Skin epidermis (tissue), 12 donors: ENCODE measurements around the gene CCDC57.

Source experiments
- H3K27ac ChIP-seq, 21 experiments: fragments of 200-600 bp; sonication (generic) in 11 of 21; one replicate each; pipeline ENCODE4 v1.5.0; 2020; ENCODE audit warnings: mild to moderate bottlenecking in 3 of 21, inconsistent platforms in 2 of 21, moderate library complexity in 2 of 21
- H3K4me3 ChIP-seq, 7 experiments: fragments of 200-600 bp; sonication (generic) in 2 of 7; one replicate each; pipeline ENCODE4 v1.5.0; 2020; ENCODE audit warnings: inconsistent platforms in 2 of 7, mild to moderate bottlenecking in 2 of 7, moderate library complexity in 1 of 7

The CCDC57 gene

GRCh38 chr17:82106688-82107305 lies 105.8 kb downstream of the CCDC57 start:
- Histone ChIP-seq H3K27ac (peak overlapping the region in 20 of 21 experiments; percentile 65 to 97 (median 81)), H3K4me3 (peak overlapping the region; percentile 6 to 29 (median 18))

- H3K4me3 ChIP-seq: peak overlapping the region; percentile 6 to 29 (median 18)
Measured at GRCh38 chr17:82105882-82106687, 106.6 kb downstream of the CCDC57 start.

GRCh38 chr17:82105417-82105881 lies 107.2 kb downstream of the CCDC57 start:
- H3K4me3 ChIP-seq: peak overlapping the region in 2 of 7 experiments; percentile 12 to 29
- peak overlapping the region; percentile 34 to 97 (median 81) for H3K27ac ChIP-seq

More at GRCh38 chr17:82105882-82106687, 106.6 kb downstream of the CCDC57 start:
- peak overlapping the region; percentile 34 to 97 (median 81) for H3K27ac ChIP-seq

- H3K27ac ChIP-seq: peak overlapping the region in 10 of 21 experiments; percentile 40 to 97 (median 78)
- no peak overlapping the region for H3K4me3 ChIP-seq
Measured at GRCh38 chr17:82104797-82105416, 107.7 kb downstream of the CCDC57 start.

- Histone ChIP-seq H3K27ac (peak overlapping the region in 11 of 21 experiments; percentile 14 to 71 (median 58)), H3K4me3 (no peak overlapping the region)
Measured at GRCh38 chr17:82103553-82104451, 108.8 kb downstream of the CCDC57 start.

- peak overlapping the region in 7 of 21 experiments; percentile 3 to 31 (median 19) for H3K27ac ChIP-seq
- H3K4me3 ChIP-seq: no peak overlapping the region
Measured at GRCh38 chr17:82101767-82102679, 110.6 kb downstream of the CCDC57 start.

- Histone ChIP-seq H3K4me3 (no peak overlapping the region), H3K27ac (peak overlapping the region in 7 of 21 experiments; percentile 16 to 95 (median 30))
Measured at GRCh38 chr17:82101301-82101715, 111.3 kb downstream of the CCDC57 start.

- no peak overlapping the region for H3K4me3 ChIP-seq
- peak overlapping the region in 9 of 21 experiments; percentile 6 to 97 (median 90) for H3K27ac ChIP-seq
Measured at GRCh38 chr17:82100502-82101298, 111.9 kb downstream of the CCDC57 start.

- peak overlapping the region; percentile 73 to 95 (median 91) for H3K4me3 ChIP-seq
- H3K27ac ChIP-seq: peak overlapping the region; percentile 83 to 98 (median 92)
Measured at GRCh38 chr17:82098939-82099763, 113.5 kb downstream of the CCDC57 start.

GRCh38 chr17:82098169-82098938 lies 114.3 kb downstream of the CCDC57 start, which contains the start of gene FASN:
Gene FASN (minus strand): TSS chr17:82098236. CDS start chr17:82096445, 1,791 bp downstream.
- H3K4me3 ChIP-seq: peak within 1 kb of the TSS; percentile 73 to 95 (median 91)
- peak within 1 kb of the TSS; percentile 88 to 98 (median 92) for H3K27ac ChIP-seq

GRCh38 chr17:82097919-82098168 lies 114.8 kb downstream of the CCDC57 start:
- Histone ChIP-seq H3K27ac (peak overlapping the region; percentile 88 to 98 (median 92)), H3K4me3 (peak overlapping the region; percentile 73 to 95 (median 91))

GRCh38 chr17:82097184-82097918 lies 115.3 kb downstream of the CCDC57 start:
- Histone ChIP-seq H3K4me3 (peak overlapping the region; percentile 73 to 95 (median 91)), H3K27ac (peak overlapping the region; percentile 88 to 98 (median 92))

- H3K4me3 ChIP-seq: peak overlapping the region; percentile 73 to 95 (median 91)
- H3K27ac ChIP-seq: peak overlapping the region in 18 of 21 experiments; percentile 88 to 98 (median 92)
Measured at GRCh38 chr17:82096709-82097183, 115.9 kb downstream of the CCDC57 start.

- Histone ChIP-seq H3K4me3 (peak overlapping the region in 2 of 7 experiments; percentile 89 to 95), H3K27ac (peak overlapping the region in 10 of 21 experiments; percentile 89 to 97 (median 94))
Measured at GRCh38 chr17:82095777-82096708, 116.6 kb downstream of the CCDC57 start.
